ENCODE measurements around the gene STOX1. TPM values are rescaled to one million over a fixed set of nuclear protein-coding genes. Genes with fewer than 3 reads are reported as not detected.
"Not testable (repeated sequence)": the region's sequence is repeated elsewhere in the genome, so short reads cannot be mapped to it uniquely, and the experiment has no call there.

Gene STOX1
- polyA plus RNA-seq, 1 donor (not counting 4 experiments of a cell fraction or from before 2014, with no cell fraction given): 0.14 TPM

- FAIRE-seq; H3K79me2 ChIP-seq (ENCODE audit: control insufficient read depth, insufficient read depth, low read length); dilution Hi-C loops (cut with MboI; ENCODE audit: extremely low pct_ligation_motif_present, low sequenced_read_pairs); H3K36me3 ChIP-seq (ENCODE audit: control insufficient read depth in 2 of 2, extremely low read depth in 1 of 2, insufficient read depth in 2 of 2, low read length in 2 of 2); H3K9me3 ChIP-seq (ENCODE audit: control insufficient read depth, low read depth, low read length); H4K20me1 ChIP-seq (ENCODE audit: control insufficient read depth, extremely low read depth, insufficient read depth, low read length); H3K9ac ChIP-seq (ENCODE audit: control insufficient read depth, extremely low read depth, insufficient read depth, low read length); H3K27ac ChIP-seq (ENCODE audit: control insufficient read depth, insufficient read depth, low read length); H3K4me3 ChIP-seq (ENCODE audit: control insufficient read depth in 2 of 3, extremely low read depth in 1 of 3, insufficient read depth in 2 of 3, low read depth in 1 of 3, low read length in 3 of 3); H3K4me2 ChIP-seq (ENCODE audit: control insufficient read depth, extremely low read depth, insufficient read depth, low read depth, low read length); DNase-seq (ENCODE audit: low read depth, low spot score); H3K4me1 ChIP-seq (ENCODE audit: control insufficient read depth, extremely low read depth, insufficient read depth, low read length); H3K9me1 ChIP-seq (ENCODE audit: control insufficient read depth, extremely low read depth, insufficient read depth, low read length); H2AFZ ChIP-seq (ENCODE audit: control insufficient read depth, low read length): not testable (repeated sequence)
- H3K27me3 ChIP-seq (ENCODE audit: control insufficient read depth, extremely low read depth, insufficient read depth, low read length): peaks cover 16% of the 10 kb centered on the region
These were observed 245 bp downstream of the STOX1 start for GRCh38 chr10:68827592-68827959.

DNA sequence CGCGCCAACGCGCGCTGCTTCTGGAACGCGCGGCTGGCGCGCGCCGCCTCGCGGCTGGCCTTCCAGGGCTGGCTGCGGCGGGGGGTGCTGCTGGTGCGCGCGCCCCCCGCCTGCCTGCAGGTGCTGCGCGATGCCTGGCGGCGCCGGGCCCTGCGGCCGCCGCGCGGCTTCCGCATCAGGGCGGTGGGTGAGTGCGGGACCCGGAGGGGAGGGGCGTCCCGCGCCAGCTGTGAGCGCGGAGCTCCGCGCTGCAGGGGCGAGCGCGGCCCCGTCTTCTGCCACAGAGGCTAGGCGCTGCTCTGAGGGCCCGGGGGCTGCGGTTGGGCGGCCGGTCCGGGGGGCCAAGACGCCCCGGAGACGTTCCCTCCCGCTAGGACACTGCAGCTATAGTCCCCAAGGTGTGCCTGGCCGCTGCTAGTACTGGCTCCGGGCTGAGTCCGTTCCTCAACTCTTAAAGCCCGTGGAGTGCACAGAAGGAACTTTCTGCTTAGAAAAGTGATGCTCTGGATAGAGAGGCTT lies 811 bp downstream of the STOX1 start:
- peaks cover 16% of the 10 kb centered on the region for H3K27me3 ChIP-seq (ENCODE audit: control insufficient read depth, extremely low read depth, insufficient read depth, low read length)
- H4K20me1 ChIP-seq (ENCODE audit: control insufficient read depth, extremely low read depth, insufficient read depth, low read length); FAIRE-seq; H3K79me2 ChIP-seq (ENCODE audit: control insufficient read depth, insufficient read depth, low read length); H3K9ac ChIP-seq (ENCODE audit: control insufficient read depth, extremely low read depth, insufficient read depth, low read length); H3K27ac ChIP-seq (ENCODE audit: control insufficient read depth, insufficient read depth, low read length); dilution Hi-C loops (cut with MboI; ENCODE audit: extremely low pct_ligation_motif_present, low sequenced_read_pairs); H2AFZ ChIP-seq (ENCODE audit: control insufficient read depth, low read length); H3K9me3 ChIP-seq (ENCODE audit: control insufficient read depth, low read depth, low read length); H3K36me3 ChIP-seq (ENCODE audit: control insufficient read depth in 2 of 2, extremely low read depth in 1 of 2, insufficient read depth in 2 of 2, low read length in 2 of 2); H3K9me1 ChIP-seq (ENCODE audit: control insufficient read depth, extremely low read depth, insufficient read depth, low read length); DNase-seq (ENCODE audit: low read depth, low spot score); H3K4me1 ChIP-seq (ENCODE audit: control insufficient read depth, extremely low read depth, insufficient read depth, low read length): not testable (repeated sequence)
- peak overlapping the region in 1 of 3 experiments; percentile 16 for H3K4me3 ChIP-seq (ENCODE audit: control insufficient read depth in 2 of 3, extremely low read depth in 1 of 3, insufficient read depth in 2 of 3, low read depth in 1 of 3, low read length in 3 of 3)
- H3K4me2 ChIP-seq (ENCODE audit: control insufficient read depth, extremely low read depth, insufficient read depth, low read depth, low read length): peak overlapping the region; percentile 48

GRCh38 chr10:68828833-68829232 lies 1.5 kb downstream of the STOX1 start:
- no peak for FAIRE-seq
- dilution Hi-C loops (cut with MboI; ENCODE audit: extremely low pct_ligation_motif_present, low sequenced_read_pairs): no loop called here
- no peak overlapping the region for H3K4me2 ChIP-seq (ENCODE audit: control insufficient read depth, extremely low read depth, insufficient read depth, low read depth, low read length)

More at GRCh38 chr10:68828833-68829232, 1.5 kb downstream of the STOX1 start:
- Histone ChIP-seq H3K9me1 (ENCODE audit: control insufficient read depth, extremely low read depth, insufficient read depth, low read length) (no peaks in the 10 kb centered on the region), H3K27me3 (ENCODE audit: control insufficient read depth, extremely low read depth, insufficient read depth, low read length) (peaks cover 16% of the 10 kb centered on the region), H3K9me3 (ENCODE audit: control insufficient read depth, low read depth, low read length) (no peaks in the 10 kb centered on the region), H4K20me1 (ENCODE audit: control insufficient read depth, extremely low read depth, insufficient read depth, low read length) (no peaks in the 10 kb centered on the region), H3K9ac (ENCODE audit: control insufficient read depth, extremely low read depth, insufficient read depth, low read length) (no peak overlapping the region), H3K79me2 (ENCODE audit: control insufficient read depth, insufficient read depth, low read length) (no peaks in the 10 kb centered on the region), H3K4me3 (ENCODE audit: control insufficient read depth in 2 of 3, extremely low read depth in 1 of 3, insufficient read depth in 2 of 3, low read depth in 1 of 3, low read length in 3 of 3) (no peak overlapping the region), H3K27ac (ENCODE audit: control insufficient read depth, insufficient read depth, low read length) (no peak overlapping the region), H3K36me3 (ENCODE audit: control insufficient read depth in 2 of 2, extremely low read depth in 1 of 2, insufficient read depth in 2 of 2, low read length in 2 of 2) (no peaks in the 10 kb centered on the region), H2AFZ (ENCODE audit: control insufficient read depth, low read length) (no peak overlapping the region), H3K4me1 (ENCODE audit: control insufficient read depth, extremely low read depth, insufficient read depth, low read length) (peaks cover 5% of the 10 kb centered on the region)
- TF ChIP-seq EZH2 (IDR thresholded peaks at IDR 0.05; ENCODE audit: low read length): no peak
- TF ChIP-seq, protein P1, sequence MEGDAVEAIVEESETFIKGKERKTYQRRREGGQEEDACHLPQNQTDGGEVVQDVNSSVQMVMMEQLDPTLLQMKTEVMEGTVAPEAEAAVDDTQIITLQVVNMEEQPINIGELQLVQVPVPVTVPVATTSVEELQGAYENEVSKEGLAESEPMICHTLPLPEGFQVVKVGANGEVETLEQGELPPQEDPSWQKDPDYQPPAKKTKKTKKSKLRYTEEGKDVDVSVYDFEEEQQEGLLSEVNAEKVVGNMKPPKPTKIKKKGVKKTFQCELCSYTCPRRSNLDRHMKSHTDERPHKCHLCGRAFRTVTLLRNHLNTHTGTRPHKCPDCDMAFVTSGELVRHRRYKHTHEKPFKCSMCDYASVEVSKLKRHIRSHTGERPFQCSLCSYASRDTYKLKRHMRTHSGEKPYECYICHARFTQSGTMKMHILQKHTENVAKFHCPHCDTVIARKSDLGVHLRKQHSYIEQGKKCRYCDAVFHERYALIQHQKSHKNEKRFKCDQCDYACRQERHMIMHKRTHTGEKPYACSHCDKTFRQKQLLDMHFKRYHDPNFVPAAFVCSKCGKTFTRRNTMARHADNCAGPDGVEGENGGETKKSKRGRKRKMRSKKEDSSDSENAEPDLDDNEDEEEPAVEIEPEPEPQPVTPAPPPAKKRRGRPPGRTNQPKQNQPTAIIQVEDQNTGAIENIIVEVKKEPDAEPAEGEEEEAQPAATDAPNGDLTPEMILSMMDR (optimal IDR thresholded peaks at IDR 0.05 in 1 of 3, IDR thresholded peaks at IDR 0.05 in 1 of 3, conservative IDR thresholded peaks at IDR 0.05 in 1 of 3; ENCODE audit: extremely low read depth in 1 of 3, insufficient read depth in 2 of 3, low read length in 3 of 3): no peak
- DNase-seq (ENCODE audit: low read depth, low spot score): no peak

Data from keratinocyte (primary cell).